Astrocyte (in vitro differentiated cells and primary cell): ENCODE results near the gene ZBTB7C. TPM values are rescaled to one million over a fixed set of nuclear protein-coding genes. Genes with fewer than 3 reads are reported as not detected.

Source experiments
- DNase-seq: peaks from one replicate; pipeline ENCODE4 v3.0.0-alpha.2; 2010; ENCODE audit warnings: low read depth
- FAIRE-seq: peaks from 2 replicates; lab custom pipeline; 2011; peaks lifted over from hg19 to GRCh38; lab: Jason Lieb, UNC
- H2AFZ ChIP-seq: 2 replicates; pipeline ENCODE4 v1.6.0; 2012; ENCODE audit warnings: low read depth, low read length, inconsistent platforms
- H3K27ac ChIP-seq: 2 replicates; pipeline ENCODE4 v1.5.1; 2011; ENCODE audit warnings: low read depth, low read length, inconsistent platforms
- H3K27me3 ChIP-seq: 2 replicates; pipeline ENCODE4 v1.6.0; 2011; ENCODE audit warnings: low read length, inconsistent platforms; ENCODE audit not compliant: insufficient read depth
- H3K36me3 ChIP-seq: 2 replicates; pipeline ENCODE4 v1.5.1; 2011; ENCODE audit warnings: low read length, inconsistent platforms; ENCODE audit not compliant: insufficient read depth
- H3K4me1 ChIP-seq: 2 replicates; pipeline ENCODE4 v1.5.1; 2011; ENCODE audit warnings: low read length, inconsistent platforms; ENCODE audit not compliant: insufficient read depth
- H3K4me2 ChIP-seq: 2 replicates; pipeline ENCODE4 v1.6.0; 2012; ENCODE audit warnings: low read length, inconsistent platforms
- H3K4me3 ChIP-seq: 2 replicates; pipeline ENCODE4 v1.5.1; 2011; ENCODE audit warnings: low read depth, mild to moderate bottlenecking, low read length, inconsistent platforms; ENCODE audit not compliant: insufficient read depth
- H3K79me2 ChIP-seq: 2 replicates; pipeline ENCODE4 v1.6.0; 2012; ENCODE audit warnings: mild to moderate bottlenecking, low read length, inconsistent platforms; ENCODE audit not compliant: insufficient read depth
- H3K9ac ChIP-seq: 2 replicates; pipeline ENCODE4 v1.6.0; 2012; ENCODE audit warnings: mild to moderate bottlenecking, low read length, inconsistent platforms
- H3K9me3 ChIP-seq: 2 replicates; pipeline ENCODE4 v1.5.1; 2012; ENCODE audit warnings: low read depth, mild to moderate bottlenecking, low read length, inconsistent platforms; ENCODE audit not compliant: insufficient read depth
- H4K20me1 ChIP-seq: 2 replicates; pipeline ENCODE4 v1.6.0; 2012; ENCODE audit warnings: low read length, inconsistent platforms; ENCODE audit not compliant: insufficient read depth
- H3K27ac Mint-ChIP-seq: one replicate; pipeline ENCODE4 v1.8.0; 2021; ENCODE audit warnings: mild to moderate bottlenecking, mixed read lengths; ENCODE audit not compliant: unreplicated experiment
- H3K27me3 Mint-ChIP-seq: one replicate; pipeline ENCODE4 v1.8.0; 2021; ENCODE audit warnings: low read depth, mixed read lengths; ENCODE audit not compliant: unreplicated experiment
- H3K36me3 Mint-ChIP-seq: one replicate; pipeline ENCODE4 v1.8.0; 2021; ENCODE audit warnings: low read depth, mixed read lengths; ENCODE audit not compliant: unreplicated experiment
- H3K4me1 Mint-ChIP-seq: one replicate; pipeline ENCODE4 v1.8.0; 2021; ENCODE audit warnings: low read depth, mixed read lengths; ENCODE audit not compliant: unreplicated experiment
- H3K4me3 Mint-ChIP-seq: one replicate; pipeline ENCODE4 v1.8.0; 2021; ENCODE audit warnings: mild to moderate bottlenecking, moderate library complexity, mixed read lengths; ENCODE audit not compliant: unreplicated experiment
- H3K9me3 Mint-ChIP-seq: one replicate; pipeline ENCODE4 v1.8.0; 2021; ENCODE audit warnings: mild to moderate bottlenecking, mixed read lengths; ENCODE audit not compliant: unreplicated experiment
- CTCF ChIP-seq: IDR thresholded peaks from 2 replicates; pipeline ENCODE4 v1.5.1; 2011; ENCODE audit warnings: low read depth, mild to moderate bottlenecking, inconsistent platforms, low read length, moderate library complexity; ENCODE audit not compliant: insufficient read depth
- EZH2 ChIP-seq: IDR thresholded peaks from 2 replicates; pipeline ENCODE4 v1.6.1; 2012; ENCODE audit warnings: mild to moderate bottlenecking, low read length, inconsistent platforms; ENCODE audit not compliant: insufficient read depth
- total RNA-seq: library from RNA; stranded (reverse); gene quantifications from 2 replicates; pipeline ENCODE4 v1.2.1, GENCODE V29; 2021

Gene ZBTB7C
- total RNA-seq, 1 donor from 2014 or later: 1.0 TPM

GRCh38 chr18:48263192-48263853 is 145.9 kb downstream of the ZBTB7C start:
- H3K4me1 Mint-ChIP-seq: peaks cover 5% of the 10 kb centered on the region
- no peak for FAIRE-seq
- H3K27me3 Mint-ChIP-seq: peaks cover 9% of the 10 kb centered on the region
- H3K36me3 Mint-ChIP-seq: peaks cover 2% of the 10 kb centered on the region
- Histone ChIP-seq H3K36me3 (no peaks in the 10 kb centered on the region), H3K27ac (no peak overlapping the region), H3K9me3 (no peaks in the 10 kb centered on the region), H3K79me2 (no peaks in the 10 kb centered on the region), H3K4me3 (no peak overlapping the region), H2AFZ (no peak overlapping the region), H3K4me1 (peaks cover 6% of the 10 kb centered on the region), H3K9ac (no peak overlapping the region), H4K20me1 (no peaks in the 10 kb centered on the region), H3K27me3 (no peaks in the 10 kb centered on the region), H3K4me2 (no peak overlapping the region)
- H3K27ac Mint-ChIP-seq: no peak overlapping the region
- H3K4me3 Mint-ChIP-seq: no peak overlapping the region
- no peak for TF ChIP-seq EZH2
- no peak for TF ChIP-seq CTCF
- no peak for DNase-seq
- H3K9me3 Mint-ChIP-seq: peaks cover under 1% of the 10 kb centered on the region

- no peaks in the 10 kb centered on the region for H3K27me3 ChIP-seq
- no peak overlapping the region for H3K9ac ChIP-seq
- FAIRE-seq (no peak), DNase-seq (no peak)
- TF ChIP-seq EZH2 (no peak), CTCF (no peak)
- H3K9me3 Mint-ChIP-seq: no peaks in the 10 kb centered on the region
- no peak overlapping the region for H3K4me3 Mint-ChIP-seq
- H3K9me3 ChIP-seq: no peaks in the 10 kb centered on the region
- H3K27me3 Mint-ChIP-seq: peaks cover 8% of the 10 kb centered on the region
- H2AFZ ChIP-seq: no peak overlapping the region
- no peaks in the 10 kb centered on the region for H4K20me1 ChIP-seq
- H3K27ac ChIP-seq: no peak overlapping the region
- H3K36me3 ChIP-seq: no peaks in the 10 kb centered on the region
- H3K4me3 ChIP-seq: no peak overlapping the region
- H3K4me2 ChIP-seq: no peak overlapping the region
- H3K4me1 Mint-ChIP-seq: peaks cover 5% of the 10 kb centered on the region
- no peaks in the 10 kb centered on the region for H3K36me3 Mint-ChIP-seq
- H3K27ac Mint-ChIP-seq: no peak overlapping the region
- no peaks in the 10 kb centered on the region for H3K79me2 ChIP-seq
- peaks cover 6% of the 10 kb centered on the region for H3K4me1 ChIP-seq
Observed at GRCh38 chr18:48260237-48260636, 148.9 kb downstream of the ZBTB7C start.

GRCh38 chr18:48256848-48257247 is 152.3 kb downstream of the ZBTB7C start:
- H3K9me3 Mint-ChIP-seq: peaks cover 2% of the 10 kb centered on the region
- Histone ChIP-seq H2AFZ (no peak overlapping the region), H3K36me3 (no peaks in the 10 kb centered on the region), H3K4me3 (no peak overlapping the region), H4K20me1 (no peaks in the 10 kb centered on the region), H3K79me2 (no peaks in the 10 kb centered on the region), H3K27me3 (peaks cover 14% of the 10 kb centered on the region), H3K9me3 (no peaks in the 10 kb centered on the region), H3K27ac (no peak overlapping the region), H3K4me2 (no peak overlapping the region), H3K9ac (no peak overlapping the region), H3K4me1 (no peaks in the 10 kb centered on the region)
- no peak for FAIRE-seq
- H3K4me3 Mint-ChIP-seq: no peak overlapping the region
- peaks cover 20% of the 10 kb centered on the region for H3K27me3 Mint-ChIP-seq
- no peaks in the 10 kb centered on the region for H3K36me3 Mint-ChIP-seq
- no peak overlapping the region for H3K27ac Mint-ChIP-seq
- no peak for DNase-seq
- no peaks in the 10 kb centered on the region for H3K4me1 Mint-ChIP-seq
- TF ChIP-seq CTCF (no peak), EZH2 (no peak)
